Thoracic aorta (tissue), 2 donors: Measurements from ENCODE around the gene SGCE. TPM values are rescaled to one million over a fixed set of nuclear protein-coding genes. Genes with fewer than 3 reads are reported as not detected.

Experiments
- ATAC-seq: fragments of 150-250 bp; one replicate; pipeline ENCODE4 v1.8.0; 2017; ENCODE audit warnings: low read depth; ENCODE audit not compliant: insufficient number of reproducible peaks, low FRiP score
- DNase-seq: peaks from one replicate; pipeline ENCODE4 v3.0.0-alpha.2; 2020; ENCODE audit warnings: low spot score
- H3K27ac ChIP-seq, 2 donors: fragments of 200-600 bp; sonication (generic); 1 replicate in 1 of 2; 2 replicates in 1 of 2; pipeline ENCODE4 v1.5.1; 2016; ENCODE audit warnings: mild to moderate bottlenecking in 2 of 2, moderate library complexity in 2 of 2
- H3K27me3 ChIP-seq: fragments of 200-600 bp; sonication (generic); replicated peaks from 2 replicates; pipeline ENCODE4 v1.6.0; 2016; ENCODE audit warnings: mild to moderate bottlenecking; ENCODE audit not compliant: insufficient read depth
- H3K36me3 ChIP-seq: fragments of 200-600 bp; sonication (generic); one replicate; pipeline ENCODE4 v1.5.1; 2016
- H3K4me1 ChIP-seq, 2 donors: fragments of 200-600 bp; sonication (generic); 1 replicate in 1 of 2; 2 replicates in 1 of 2; pipeline versions ENCODE4 v1.5.1 to v1.6.0; 2016; ENCODE audit warnings: low read depth in 2 of 2, mild to moderate bottlenecking in 1 of 2; ENCODE audit not compliant: control insufficient read depth in 1 of 2
- H3K4me3 ChIP-seq: fragments of 200-600 bp; sonication (generic); 2 replicates; pipeline ENCODE4 v1.5.1; 2016; ENCODE audit warnings: mild to moderate bottlenecking
- H3K9me3 ChIP-seq: fragments of 200-600 bp; sonication (generic); 2 replicates; pipeline ENCODE4 v1.5.1; 2016
- CTCF ChIP-seq: fragments of 200-600 bp; sonication (generic); IDR thresholded peaks from one replicate; pipeline ENCODE4 v1.5.1; 2019; ENCODE audit warnings: antibody characterized with exemption
- total RNA-seq, 2 donors: library from RNA; depleted of rRNA; stranded (reverse); fragments of >200 nt; gene quantifications; one replicate each; pipeline versions ENCODE4 v1.1.0 to v1.2.3, GENCODE V29; 2016

The SGCE gene
- total RNA-seq, 2 donors from 2014 or later, result 106 to 131 TPM

- H3K36me3 ChIP-seq, result no peaks in the 10 kb centered on the region
- H3K4me3 ChIP-seq, result no peak overlapping the region
- TF ChIP-seq CTCF, result no peak
- no peaks in the 10 kb centered on the region for H3K4me1 ChIP-seq
- ATAC-seq, result peak; percentile 99
- H3K27me3 ChIP-seq, result no peaks in the 10 kb centered on the region
- peak; percentile 14 for DNase-seq
- no peak overlapping the region for H3K27ac ChIP-seq
- H3K9me3 ChIP-seq, result no peaks in the 10 kb centered on the region
These were observed 41.4 kb upstream of the SGCE start for GRCh38 chr7:94697035-94697974.

GRCh38 chr7:94687810-94688209 is 31.9 kb upstream of the SGCE start:
- H3K27me3 ChIP-seq, result no peaks in the 10 kb centered on the region
- ATAC-seq (no peak), DNase-seq (no peak)
- no peaks in the 10 kb centered on the region for H3K4me1 ChIP-seq
- no peaks in the 10 kb centered on the region for H3K36me3 ChIP-seq
- H3K9me3 ChIP-seq, result no peaks in the 10 kb centered on the region
- TF ChIP-seq CTCF, result no peak
- H3K4me3 ChIP-seq, result no peak overlapping the region
- no peak overlapping the region for H3K27ac ChIP-seq

DNA sequence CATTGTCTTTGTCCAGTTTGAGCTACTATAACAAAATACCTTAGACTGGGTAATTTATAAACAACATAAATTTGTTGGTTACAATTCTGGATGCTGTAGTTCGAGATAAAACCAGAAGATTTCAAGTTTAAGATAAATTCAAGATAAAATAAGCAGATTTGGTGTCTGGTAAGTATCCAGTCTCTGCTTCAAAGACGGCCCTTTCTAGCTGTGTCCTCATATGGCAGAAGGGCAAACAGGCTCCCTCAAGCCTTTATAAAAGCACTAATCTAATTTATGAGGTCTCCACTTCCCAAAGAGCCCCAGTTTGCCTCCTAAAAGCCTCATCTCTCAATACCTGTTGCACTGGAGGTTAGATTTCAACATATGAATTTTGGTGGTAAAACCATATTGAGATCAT is 31.1 kb upstream of the SGCE start:
- Histone ChIP-seq H3K27ac (no peak overlapping the region), H3K36me3 (no peaks in the 10 kb centered on the region), H3K27me3 (no peaks in the 10 kb centered on the region), H3K4me3 (no peak overlapping the region), H3K9me3 (no peaks in the 10 kb centered on the region), H3K4me1 (no peaks in the 10 kb centered on the region)
- no peak for TF ChIP-seq CTCF
- DNase-seq (no peak), ATAC-seq (no peak)

DNA sequence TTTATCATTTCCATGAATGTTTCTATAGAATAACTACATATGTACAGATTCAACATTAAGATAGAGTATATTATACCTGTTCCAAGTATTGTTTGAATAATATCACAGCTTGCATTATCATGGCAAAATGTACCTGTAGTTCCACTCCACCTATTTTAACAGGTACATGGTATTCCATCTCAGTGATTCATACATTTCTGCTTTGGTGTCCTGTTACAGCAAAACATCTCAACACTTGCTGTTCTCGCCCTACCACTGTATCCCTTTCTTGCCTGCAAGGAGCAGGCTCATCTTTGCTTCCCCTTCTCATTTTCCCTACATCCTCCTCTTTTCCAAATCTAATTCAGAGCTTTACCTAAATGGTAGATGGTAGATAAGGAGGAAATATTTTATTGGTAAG is 27.1 kb upstream of the SGCE start:
- no peak for TF ChIP-seq CTCF
- Histone ChIP-seq H3K27ac (no peak overlapping the region), H3K4me1 (no peaks in the 10 kb centered on the region), H3K36me3 (no peaks in the 10 kb centered on the region), H3K9me3 (no peaks in the 10 kb centered on the region), H3K4me3 (no peak overlapping the region), H3K27me3 (no peaks in the 10 kb centered on the region)
- ATAC-seq, result no peak
- DNase-seq, result no peak

GRCh38 chr7:94679358-94679757 is 23.4 kb upstream of the SGCE start:
- no peak overlapping the region for H3K4me3 ChIP-seq
- no peak overlapping the region for H3K27ac ChIP-seq
- no peaks in the 10 kb centered on the region for H3K36me3 ChIP-seq
- H3K4me1 ChIP-seq, result no peaks in the 10 kb centered on the region
- no peak for TF ChIP-seq CTCF
- ATAC-seq, result no peak
- DNase-seq, result no peak
- no peaks in the 10 kb centered on the region for H3K27me3 ChIP-seq
- no peaks in the 10 kb centered on the region for H3K9me3 ChIP-seq
